SKM-1 (cell line): ENCODE data around the gene CCDC15.
"Not testable (repeated sequence)": the region's sequence is repeated elsewhere in the genome, so short reads cannot be mapped to it uniquely, and the experiment has no call there.

ENCODE experiments used
- DNase-seq: peaks from one replicate; lab custom pipeline; 2025; ENCODE audit not compliant: unreplicated experiment; lab: John Stamatoyannopoulos, UW

CCDC15 gene

DNA sequence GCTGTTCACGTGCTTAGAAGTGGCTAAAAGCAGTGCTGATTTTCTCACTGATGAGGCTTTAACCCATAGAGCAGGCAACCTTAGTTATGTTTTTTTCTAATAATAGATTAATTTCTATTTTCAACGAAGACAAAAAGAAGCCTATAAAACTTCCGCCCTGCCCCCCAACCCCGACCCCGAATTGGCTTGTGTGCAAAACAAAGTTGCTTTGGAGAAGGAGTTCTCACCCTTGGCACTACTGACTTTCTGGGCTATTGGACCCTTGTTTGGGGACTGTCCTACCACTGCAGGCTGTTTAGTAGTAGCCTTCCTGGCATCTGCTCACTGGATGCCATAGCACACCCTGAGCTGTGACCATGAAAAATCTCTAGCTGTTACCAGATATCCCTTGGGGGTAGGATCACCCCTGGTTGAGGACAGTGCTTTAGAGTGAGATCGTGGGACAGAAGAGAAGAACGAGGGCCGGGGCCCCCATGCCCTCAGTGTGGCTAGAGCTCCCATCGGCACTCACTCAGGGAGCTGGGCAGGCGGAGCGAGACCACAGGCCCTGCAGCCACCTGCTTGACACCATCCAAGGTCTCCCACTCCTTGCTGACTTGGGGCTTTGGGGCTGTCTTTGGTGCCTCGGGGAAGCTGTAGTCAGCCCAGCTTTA, 126.0 kb downstream of the CCDC15 start:
- no peak for DNase-seq

DNA sequence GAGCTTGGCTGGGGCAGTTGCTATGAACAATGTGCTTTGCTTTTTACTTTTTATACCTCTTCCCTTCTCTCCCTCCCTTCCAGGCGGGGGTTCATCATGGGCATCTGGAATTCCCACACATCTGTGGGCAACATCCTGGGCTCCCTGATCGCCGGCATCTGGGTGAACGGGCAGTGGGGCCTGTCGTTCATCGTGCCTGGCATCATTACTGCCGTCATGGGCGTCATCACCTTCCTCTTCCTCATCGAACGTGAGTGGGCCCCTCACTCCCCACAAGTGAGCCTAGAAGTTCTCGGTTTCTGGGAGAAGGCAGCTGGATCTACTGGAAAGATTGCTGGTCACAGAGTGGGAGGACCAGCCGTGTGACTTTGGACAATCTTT, 126.5 kb downstream of the CCDC15 start:
- no peak for DNase-seq

DNA sequence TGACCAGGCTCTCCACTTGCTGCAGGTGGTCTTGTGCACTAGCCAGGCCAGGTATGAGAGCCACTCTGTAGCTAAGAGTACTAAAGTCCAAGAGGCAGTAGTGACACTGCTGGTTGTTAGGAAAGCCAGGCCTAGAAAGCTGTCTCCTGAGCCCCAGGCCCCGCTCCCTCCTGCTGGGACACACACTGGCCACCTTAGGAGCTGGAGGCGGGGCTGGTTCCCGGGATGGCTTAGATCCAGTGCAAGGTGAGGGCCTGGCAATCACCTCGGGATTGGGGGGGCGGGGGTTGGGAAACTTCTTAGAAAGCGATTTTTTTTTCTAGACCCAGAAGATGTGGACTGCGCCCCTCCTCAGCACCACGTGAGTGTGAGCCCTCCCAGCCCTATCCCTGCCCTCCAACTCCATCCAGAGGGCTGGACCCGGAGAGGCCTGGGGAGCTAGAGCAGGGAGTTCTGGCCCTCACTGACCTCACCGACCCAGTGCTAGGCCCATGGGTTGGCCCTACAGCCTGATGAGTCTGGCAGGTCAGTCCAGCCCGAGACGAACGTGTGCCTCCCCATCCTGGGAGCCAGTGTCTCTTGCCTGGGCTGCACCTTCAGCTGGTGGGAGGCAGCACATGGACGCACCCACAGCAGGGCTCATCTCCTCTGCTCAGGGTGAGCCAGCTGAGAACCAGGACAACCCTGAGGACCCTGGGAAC, 127.2 kb downstream of the CCDC15 start:
- no peak for DNase-seq

DNA sequence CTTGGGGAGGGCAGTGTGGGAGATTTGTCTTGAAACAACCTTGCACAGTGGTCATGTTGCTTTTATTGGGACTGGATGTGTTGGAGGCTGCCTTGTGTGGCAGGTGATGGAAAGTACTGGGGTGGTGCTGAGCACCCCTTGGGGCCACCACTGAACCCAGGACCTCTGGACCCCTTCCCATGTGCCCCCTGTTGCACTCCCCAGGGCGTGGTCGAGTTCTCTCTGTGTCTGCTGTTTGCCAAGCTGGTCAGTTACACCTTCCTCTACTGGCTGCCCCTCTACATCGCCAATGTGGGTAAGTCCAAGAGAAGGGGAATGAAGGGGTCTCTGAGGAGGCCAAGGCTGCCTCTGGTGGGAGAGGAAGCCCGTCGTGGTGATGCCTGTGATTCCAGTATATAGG, 128.0 kb downstream of the CCDC15 start:
- DNase-seq, result no peak

DNA sequence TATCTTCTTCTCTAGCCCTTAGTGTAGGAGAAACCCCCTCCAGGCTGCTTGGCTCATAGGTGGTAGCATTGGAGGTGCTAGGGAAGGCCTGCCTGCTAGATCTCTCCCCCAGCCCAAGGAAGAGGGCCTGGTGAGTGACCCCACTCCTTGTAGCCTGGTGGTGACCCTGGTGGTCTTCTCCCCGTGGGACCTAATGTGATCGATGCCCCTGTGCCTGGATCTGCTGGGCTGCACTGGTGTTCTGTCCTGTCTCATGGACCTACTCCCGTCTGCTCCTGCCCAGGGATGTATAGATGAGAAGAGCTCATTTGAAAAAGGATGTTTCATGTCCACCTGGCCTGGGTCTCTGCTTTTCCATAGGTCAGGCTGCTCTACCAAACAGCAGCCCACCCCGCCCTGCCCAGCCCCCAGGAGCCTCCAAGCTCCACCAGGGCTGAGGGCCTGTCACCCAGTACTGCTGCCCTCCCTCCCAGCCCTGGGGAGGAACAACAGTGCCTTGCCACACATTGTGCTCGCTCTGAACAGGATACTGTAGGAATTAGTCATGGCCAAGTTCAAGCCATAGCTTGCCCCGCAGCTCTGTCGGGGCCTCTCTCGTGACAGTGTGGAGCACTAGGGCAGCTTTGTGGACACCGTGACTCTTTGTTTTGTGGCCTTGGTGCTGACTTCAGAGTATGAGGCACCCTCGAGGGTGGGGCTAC, 128.8 kb downstream of the CCDC15 start:
- no peak for DNase-seq

DNA sequence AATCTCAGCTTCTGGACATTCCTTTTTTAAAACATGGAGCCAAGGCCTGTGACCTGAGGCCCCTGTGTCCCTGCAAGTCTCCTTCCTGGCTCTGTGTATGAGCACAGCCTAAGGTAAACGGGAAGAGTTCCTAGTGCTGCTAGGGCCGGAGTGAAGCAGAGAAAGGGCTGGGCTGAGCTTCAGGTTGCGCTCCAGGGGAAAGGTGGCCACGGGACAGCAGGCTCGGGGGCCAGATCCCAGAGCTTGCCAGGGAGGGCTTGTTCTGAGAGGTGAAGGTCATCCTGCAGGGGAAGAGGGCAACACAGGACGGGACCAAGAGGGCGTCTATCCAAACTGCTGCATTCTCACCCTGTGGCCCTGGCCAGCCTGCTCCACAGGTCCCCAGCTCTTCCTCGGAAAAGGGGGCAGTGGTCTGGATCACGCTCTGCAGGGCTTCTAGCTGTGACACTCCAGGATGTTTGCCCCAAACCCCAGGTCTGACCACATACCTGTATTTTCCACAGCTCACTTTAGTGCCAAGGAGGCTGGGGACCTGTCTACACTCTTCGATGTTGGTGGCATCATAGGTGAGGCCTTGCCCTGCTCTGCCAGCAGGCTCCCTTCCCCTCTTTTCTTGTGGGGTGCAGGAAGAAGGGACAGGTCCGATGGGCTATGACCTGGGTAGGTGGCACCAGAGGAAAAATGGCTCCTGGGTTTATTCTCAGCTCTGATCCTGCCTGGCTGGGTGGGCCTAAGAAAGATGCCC, 129.5 kb downstream of the CCDC15 start:
- no peak for DNase-seq

DNA sequence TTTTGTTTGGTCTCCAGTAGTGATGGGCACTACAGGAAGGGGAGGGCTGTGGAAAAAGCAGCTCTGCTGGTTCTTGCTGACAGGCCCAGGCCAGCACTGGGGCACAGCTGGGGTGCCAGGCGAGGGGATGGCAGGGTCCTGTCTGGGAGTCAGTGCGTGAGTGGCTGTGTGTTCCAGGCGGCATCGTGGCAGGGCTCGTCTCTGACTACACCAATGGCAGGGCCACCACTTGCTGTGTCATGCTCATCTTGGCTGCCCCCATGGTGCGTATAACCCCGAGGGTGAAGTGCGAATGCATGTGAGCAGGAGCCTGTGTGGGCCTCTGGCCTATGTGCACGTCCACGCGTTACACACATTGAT, 130.0 kb downstream of the CCDC15 start:
- DNase-seq, result no peak

DNA sequence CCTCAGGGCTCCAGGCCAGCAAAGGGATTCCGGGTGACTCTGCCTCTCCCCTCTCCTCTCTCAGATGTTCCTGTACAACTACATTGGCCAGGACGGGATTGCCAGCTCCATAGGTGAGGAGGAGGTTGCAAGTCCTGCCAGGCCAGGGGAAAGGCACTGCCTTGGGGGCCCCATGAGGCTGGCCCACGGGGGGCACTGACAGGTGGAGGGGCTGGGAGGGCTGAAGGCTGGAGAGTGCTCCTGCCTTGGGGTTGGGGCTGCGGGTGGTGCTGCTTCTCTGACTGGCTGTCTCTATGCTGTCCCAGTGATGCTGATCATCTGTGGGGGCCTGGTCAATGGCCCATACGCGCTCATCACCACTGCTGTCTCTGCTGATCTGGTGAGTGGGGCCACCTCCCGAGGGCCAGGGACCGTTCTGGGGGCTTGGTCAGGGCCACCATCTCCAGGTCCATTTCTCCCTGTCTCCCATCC, 130.8 kb downstream of the CCDC15 start:
- DNase-seq, result no peak

DNA sequence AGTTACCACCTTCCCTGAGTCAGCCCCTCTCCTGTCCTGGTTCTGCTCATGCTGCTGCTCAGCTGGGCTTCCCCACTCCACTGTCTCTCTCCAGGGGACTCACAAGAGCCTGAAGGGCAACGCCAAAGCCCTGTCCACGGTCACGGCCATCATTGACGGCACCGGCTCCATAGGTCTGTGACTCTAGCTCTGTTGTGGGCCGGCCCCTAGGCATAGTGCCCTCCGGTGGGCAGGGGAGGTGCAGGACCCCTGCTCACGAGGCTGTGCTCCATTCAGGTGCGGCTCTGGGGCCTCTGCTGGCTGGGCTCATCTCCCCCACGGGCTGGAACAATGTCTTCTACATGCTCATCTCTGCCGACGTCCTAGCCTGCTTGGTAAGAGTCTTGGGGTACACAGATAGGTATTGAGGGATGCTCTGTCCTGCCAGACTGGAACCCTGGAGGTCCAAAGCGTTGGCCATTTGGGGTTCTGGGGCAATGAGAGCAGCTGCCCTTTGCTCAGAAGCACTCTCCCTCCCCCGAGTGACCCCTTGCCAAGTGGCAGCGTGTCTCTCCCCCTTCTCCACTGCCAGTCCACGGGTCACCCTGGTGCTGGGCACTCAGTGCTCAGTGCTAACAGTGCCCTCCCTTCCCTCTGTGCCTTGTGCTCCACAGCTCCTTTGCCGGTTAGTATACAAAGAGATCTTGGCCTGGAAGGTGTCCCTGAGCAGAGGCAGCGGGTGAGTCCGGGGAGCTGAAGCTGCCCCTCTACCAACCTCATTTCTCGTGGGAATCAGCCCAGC, 131.5 kb downstream of the CCDC15 start:
- no peak for DNase-seq

DNA sequence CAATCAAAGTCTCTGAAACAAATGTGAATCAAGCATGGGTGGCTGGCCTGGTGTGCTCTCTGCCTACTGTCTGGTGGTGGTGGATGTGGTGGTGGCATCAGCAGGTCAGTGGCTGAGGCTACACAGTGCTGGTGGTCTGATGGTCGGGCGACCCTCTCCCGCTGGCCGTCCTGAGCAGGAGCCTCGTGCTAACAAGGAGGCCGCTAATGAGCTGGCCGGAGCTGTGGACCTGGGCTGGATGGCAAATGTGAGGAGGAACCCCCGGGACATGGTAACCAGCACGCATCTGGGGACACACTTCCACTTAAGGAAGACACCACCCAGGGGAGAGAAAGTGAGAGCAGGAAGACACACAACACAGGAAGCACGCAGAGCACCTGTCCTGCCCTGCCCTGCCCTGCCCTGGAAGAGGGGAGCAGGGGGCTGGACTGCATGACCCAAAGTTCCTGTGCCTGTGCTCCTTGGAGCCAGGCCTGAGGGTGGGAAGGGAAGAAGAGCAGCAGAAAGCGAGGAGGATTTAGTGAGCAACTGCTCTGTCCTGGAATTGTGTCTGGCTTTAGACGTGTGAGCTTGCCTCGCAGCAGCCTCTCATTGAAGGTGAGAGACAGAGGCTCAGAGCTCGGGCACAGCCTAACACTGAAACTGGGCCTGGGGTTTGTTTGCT, 132.8 kb downstream of the CCDC15 start:
- no peak for DNase-seq

DNA sequence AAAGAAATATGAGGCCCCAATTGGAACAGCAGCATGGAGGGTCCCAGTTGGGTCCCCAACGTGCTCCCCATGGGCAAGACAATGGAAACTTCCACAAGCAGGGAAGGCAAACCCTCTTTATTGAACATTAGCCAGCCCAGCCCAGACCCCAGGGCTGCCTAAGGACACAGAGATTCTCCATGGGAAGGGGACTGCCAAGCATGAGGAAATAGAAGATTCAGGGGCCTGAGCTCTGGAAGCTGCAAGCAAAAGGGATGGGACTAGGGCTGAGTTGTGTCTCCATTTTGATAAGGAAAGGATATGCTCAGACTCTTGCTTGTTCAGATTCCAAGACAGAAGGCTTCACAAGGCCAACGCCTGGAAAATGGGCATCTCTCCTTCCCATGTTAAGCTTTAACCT, 134.1 kb downstream of the CCDC15 start:
- DNase-seq, result no peak

DNA sequence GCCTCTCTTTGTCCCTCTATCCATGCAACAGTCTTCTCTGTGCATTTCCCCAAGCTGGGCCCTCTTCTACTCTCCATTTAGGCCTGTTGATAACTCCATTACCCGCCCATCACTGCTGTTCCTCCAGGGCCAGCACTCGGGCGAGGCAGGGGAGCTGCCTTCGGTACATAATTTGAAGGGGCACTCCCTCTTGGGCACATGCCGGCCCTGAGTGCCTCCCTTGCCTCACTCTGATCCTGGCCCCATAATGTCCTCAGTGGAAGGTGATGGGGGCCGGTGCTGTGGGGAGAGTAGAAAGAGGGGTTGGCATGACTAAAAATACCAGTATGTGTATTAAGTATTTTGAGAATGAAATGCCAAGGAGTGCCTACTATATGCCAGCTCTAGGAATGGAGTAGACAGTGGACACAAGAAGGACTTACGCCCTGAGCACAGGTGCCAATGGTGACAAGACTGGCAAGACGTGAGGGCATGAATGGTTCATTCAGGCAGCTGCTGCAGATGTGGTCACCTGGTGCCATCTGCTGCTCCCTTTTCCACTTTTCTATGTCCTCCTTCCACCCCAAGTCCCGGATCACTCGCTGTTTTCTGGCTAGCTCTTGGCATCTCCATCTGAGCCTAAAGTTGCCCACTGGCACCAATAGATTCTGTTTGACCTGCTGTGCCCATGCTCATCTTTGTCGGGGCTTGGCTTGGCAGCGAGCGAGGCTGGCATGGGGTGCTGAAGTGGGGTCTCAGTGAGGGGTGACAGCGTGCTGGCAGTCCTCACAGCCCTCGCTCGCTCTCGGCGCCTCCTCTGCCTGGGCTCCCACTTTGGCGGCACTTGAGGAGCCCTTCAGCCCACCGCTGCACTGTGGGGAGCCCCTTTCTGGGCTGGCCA, 134.8 kb downstream of the CCDC15 start:
- DNase-seq, result no peak

DNA sequence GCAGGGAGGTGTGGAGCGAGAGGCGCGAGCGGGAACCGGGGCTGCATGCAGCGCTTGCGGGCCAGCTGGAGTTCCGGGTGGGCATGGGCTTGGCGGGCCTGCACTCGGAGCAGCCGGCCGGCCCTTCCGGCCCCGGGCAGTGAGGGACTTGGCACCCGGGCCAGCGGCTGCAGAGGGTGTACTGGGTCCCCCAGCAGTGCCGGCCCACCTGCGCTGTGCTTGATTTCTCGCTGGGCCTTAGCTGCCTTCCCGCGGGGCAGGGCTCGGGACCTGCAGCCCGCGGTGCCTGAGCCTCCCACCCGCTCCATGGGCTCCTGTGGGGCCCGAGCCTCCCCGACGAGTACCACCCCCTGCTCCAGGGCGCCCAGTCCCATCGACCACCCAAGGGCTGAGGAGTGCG, 135.5 kb downstream of the CCDC15 start:
- DNase-seq, result not testable (repeated sequence)

DNA sequence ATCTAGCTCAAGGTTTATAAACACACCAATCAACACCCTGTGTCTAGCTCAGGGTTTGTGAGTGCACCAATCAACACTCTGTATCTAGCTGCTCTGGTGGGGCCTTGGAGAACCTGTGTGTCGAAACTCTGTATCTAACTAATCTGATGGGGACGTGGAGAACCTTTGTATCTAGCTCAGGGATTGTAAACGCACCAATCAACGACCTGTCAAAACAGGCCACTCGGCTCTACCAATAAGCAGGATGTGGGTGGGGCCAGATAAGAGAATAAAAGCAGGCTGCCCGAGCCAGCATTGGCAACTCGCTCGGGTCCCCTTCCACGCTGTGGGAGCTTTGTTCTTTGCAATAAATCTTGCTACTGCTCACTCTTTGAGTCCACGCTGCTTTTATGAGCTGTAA, 136.1 kb downstream of the CCDC15 start:
- not testable (repeated sequence) for DNase-seq

DNA sequence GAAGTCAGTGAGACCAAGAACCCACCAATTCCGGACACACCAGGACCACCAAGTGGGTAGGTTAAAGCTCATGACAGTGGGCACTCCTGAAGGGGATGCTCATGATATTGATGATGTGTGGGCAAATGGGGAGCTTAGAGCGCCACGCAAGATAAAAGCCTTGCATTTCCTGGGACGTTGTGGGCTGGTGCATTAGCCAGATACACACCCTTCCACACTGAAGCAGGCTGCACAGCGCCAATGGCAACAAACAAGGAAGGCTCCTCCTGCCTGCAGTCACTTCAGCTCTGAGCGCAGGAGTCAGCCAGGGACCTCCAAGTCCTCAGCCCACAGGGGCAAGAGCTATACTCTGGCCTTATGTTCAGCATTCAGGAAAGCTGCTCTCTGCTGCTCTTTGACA, 136.8 kb downstream of the CCDC15 start:
- DNase-seq, result no peak
